Activated T-helper 17 cell treated with anti-CD3 and anti-CD28 coated beads, Interleukin-2, amount 50 U/mL, for 72 hours (primary cell): ENCODE results near the gene HEXIM1. TPM values are rescaled to one million over a fixed set of nuclear protein-coding genes. Genes with fewer than 3 reads are reported as not detected.

Source experiments
- ATAC-seq: fragments of 150-1000 bp; cut with Tn5 transposase; replicated peaks from 2 replicates; pipeline ENCODE4 v1.10.0; 2021; ENCODE audit warnings: mild to moderate bottlenecking, moderate library complexity
- H3K27ac Mint-ChIP-seq: one replicate; pipeline ENCODE4 v1.8.0; 2022; ENCODE audit warnings: mixed read lengths
- H3K27me3 Mint-ChIP-seq: one replicate; pipeline ENCODE4 v1.8.0; 2022; ENCODE audit warnings: mixed read lengths
- H3K36me3 Mint-ChIP-seq: one replicate; pipeline ENCODE4 v1.8.0; 2022; ENCODE audit warnings: low read depth, mild to moderate bottlenecking, mixed read lengths
- H3K4me1 Mint-ChIP-seq: one replicate; pipeline ENCODE4 v1.8.0; 2022; ENCODE audit warnings: mixed read lengths
- H3K4me3 Mint-ChIP-seq: one replicate; pipeline ENCODE4 v1.8.0; 2022; ENCODE audit warnings: mild to moderate bottlenecking, mixed read lengths
- H3K9me3 Mint-ChIP-seq: one replicate; pipeline ENCODE4 v1.8.0; 2022; ENCODE audit warnings: mixed read lengths
- total RNA-seq, 2 donors: library from RNA; stranded (reverse); gene quantifications; one replicate each; pipeline ENCODE4 v1.2.3, GENCODE V29; 2022

Gene HEXIM1
- total RNA-seq, 2 donors from 2014 or later = 45.9 to 66.4 TPM

- ATAC-seq = no peak
- H3K4me3 Mint-ChIP-seq = no peak overlapping the region
- H3K27ac Mint-ChIP-seq = peak overlapping the region; percentile 59
- H3K36me3 Mint-ChIP-seq = peaks cover 41% of the 10 kb centered on the region
- H3K4me1 Mint-ChIP-seq = no peaks in the 10 kb centered on the region
- H3K9me3 Mint-ChIP-seq = no peaks in the 10 kb centered on the region
- no peaks in the 10 kb centered on the region for H3K27me3 Mint-ChIP-seq
These were observed 39.4 kb upstream of the HEXIM1 start for GRCh38 chr17:45108595-45109521.

- no peaks in the 10 kb centered on the region for H3K9me3 Mint-ChIP-seq
- no peak overlapping the region for H3K27ac Mint-ChIP-seq
- no peaks in the 10 kb centered on the region for H3K27me3 Mint-ChIP-seq
- no peak overlapping the region for H3K4me3 Mint-ChIP-seq
- H3K4me1 Mint-ChIP-seq = peaks cover 4% of the 10 kb centered on the region
- peaks cover 20% of the 10 kb centered on the region for H3K36me3 Mint-ChIP-seq
- ATAC-seq = no peak
These were observed 37.3 kb upstream of the HEXIM1 start for GRCh38 chr17:45110676-45111611.

GRCh38 chr17:45111850-45112249, 36.4 kb upstream of the HEXIM1 start:
- no peak overlapping the region for H3K4me3 Mint-ChIP-seq
- ATAC-seq = no peak
- peaks cover 5% of the 10 kb centered on the region for H3K4me1 Mint-ChIP-seq
- H3K36me3 Mint-ChIP-seq = peaks cover 11% of the 10 kb centered on the region
- no peak overlapping the region for H3K27ac Mint-ChIP-seq
- no peaks in the 10 kb centered on the region for H3K27me3 Mint-ChIP-seq
- H3K9me3 Mint-ChIP-seq = no peaks in the 10 kb centered on the region

GRCh38 chr17:45112559-45113423, 35.5 kb upstream of the HEXIM1 start:
- Mint-ChIP-seq H3K36me3 (peaks cover 6% of the 10 kb centered on the region), H3K27ac (no peak overlapping the region), H3K9me3 (no peaks in the 10 kb centered on the region), H3K27me3 (no peaks in the 10 kb centered on the region), H3K4me3 (no peak overlapping the region), H3K4me1 (peaks cover 5% of the 10 kb centered on the region)
- no peak for ATAC-seq

GRCh38 chr17:45113424-45113754, 34.9 kb upstream of the HEXIM1 start:
- H3K4me1 Mint-ChIP-seq = peaks cover 5% of the 10 kb centered on the region
- H3K4me3 Mint-ChIP-seq = no peak overlapping the region
- no peaks in the 10 kb centered on the region for H3K9me3 Mint-ChIP-seq
- no peak overlapping the region for H3K27ac Mint-ChIP-seq
- ATAC-seq = no peak
- no peaks in the 10 kb centered on the region for H3K27me3 Mint-ChIP-seq
- no peaks in the 10 kb centered on the region for H3K36me3 Mint-ChIP-seq

GRCh38 chr17:45114117-45114932, 34.0 kb upstream of the HEXIM1 start:
- no peak for ATAC-seq
- peaks cover 5% of the 10 kb centered on the region for H3K4me1 Mint-ChIP-seq
- H3K4me3 Mint-ChIP-seq = no peak overlapping the region
- H3K36me3 Mint-ChIP-seq = no peaks in the 10 kb centered on the region
- H3K9me3 Mint-ChIP-seq = no peaks in the 10 kb centered on the region
- H3K27ac Mint-ChIP-seq = no peak overlapping the region
- no peaks in the 10 kb centered on the region for H3K27me3 Mint-ChIP-seq

- Mint-ChIP-seq H3K27me3 (no peaks in the 10 kb centered on the region), H3K27ac (no peak overlapping the region), H3K4me3 (no peak overlapping the region), H3K36me3 (no peaks in the 10 kb centered on the region), H3K4me1 (peaks cover 5% of the 10 kb centered on the region), H3K9me3 (no peaks in the 10 kb centered on the region)
- no peak for ATAC-seq
These were observed 33.2 kb upstream of the HEXIM1 start for GRCh38 chr17:45115015-45115625.

- Mint-ChIP-seq H3K27me3 (no peaks in the 10 kb centered on the region), H3K27ac (peak overlapping the region; percentile 48), H3K4me3 (no peak overlapping the region), H3K4me1 (peaks cover 5% of the 10 kb centered on the region), H3K9me3 (no peaks in the 10 kb centered on the region), H3K36me3 (no peaks in the 10 kb centered on the region)
- ATAC-seq = no peak
These were observed 32.4 kb upstream of the HEXIM1 start for GRCh38 chr17:45115871-45116270.

GRCh38 chr17:45116434-45117016, 31.8 kb upstream of the HEXIM1 start:
- Mint-ChIP-seq H3K4me1 (peaks cover 5% of the 10 kb centered on the region), H3K9me3 (no peaks in the 10 kb centered on the region), H3K27me3 (no peaks in the 10 kb centered on the region), H3K27ac (no peak overlapping the region), H3K36me3 (no peaks in the 10 kb centered on the region), H3K4me3 (no peak overlapping the region)
- ATAC-seq = no peak

GRCh38 chr17:45117334-45117733, 30.9 kb upstream of the HEXIM1 start:
- peaks cover 5% of the 10 kb centered on the region for H3K4me1 Mint-ChIP-seq

GRCh38 chr17:45117848-45118646, 30.2 kb upstream of the HEXIM1 start:
- ATAC-seq = no peak
- Mint-ChIP-seq H3K36me3 (no peaks in the 10 kb centered on the region), H3K27me3 (no peaks in the 10 kb centered on the region), H3K27ac (no peak overlapping the region), H3K9me3 (no peaks in the 10 kb centered on the region), H3K4me1 (peaks cover 5% of the 10 kb centered on the region), H3K4me3 (no peak overlapping the region)

More at GRCh38 chr17:45117334-45117733, 30.9 kb upstream of the HEXIM1 start:
- Mint-ChIP-seq H3K27ac (no peak overlapping the region), H3K27me3 (no peaks in the 10 kb centered on the region), H3K9me3 (no peaks in the 10 kb centered on the region), H3K36me3 (no peaks in the 10 kb centered on the region), H3K4me3 (no peak overlapping the region)
- no peak for ATAC-seq

- H3K9me3 Mint-ChIP-seq = no peaks in the 10 kb centered on the region
These were observed 29.6 kb upstream of the HEXIM1 start for GRCh38 chr17:45118691-45119090.

More at GRCh38 chr17:45118691-45119090, 29.6 kb upstream of the HEXIM1 start:
- no peak for ATAC-seq
- no peak overlapping the region for H3K27ac Mint-ChIP-seq
- H3K4me1 Mint-ChIP-seq = peaks cover 5% of the 10 kb centered on the region
- H3K27me3 Mint-ChIP-seq = no peaks in the 10 kb centered on the region
- no peak overlapping the region for H3K4me3 Mint-ChIP-seq
- H3K36me3 Mint-ChIP-seq = no peaks in the 10 kb centered on the region
